ENCODE data around the gene IFNG-AS1. TPM values are rescaled to one million over a fixed set of nuclear protein-coding genes. Genes with fewer than 3 reads are reported as not detected.

Gene IFNG-AS1
- polyA plus RNA-seq, 1 donor from 2014 or later, result not detected

DNA sequence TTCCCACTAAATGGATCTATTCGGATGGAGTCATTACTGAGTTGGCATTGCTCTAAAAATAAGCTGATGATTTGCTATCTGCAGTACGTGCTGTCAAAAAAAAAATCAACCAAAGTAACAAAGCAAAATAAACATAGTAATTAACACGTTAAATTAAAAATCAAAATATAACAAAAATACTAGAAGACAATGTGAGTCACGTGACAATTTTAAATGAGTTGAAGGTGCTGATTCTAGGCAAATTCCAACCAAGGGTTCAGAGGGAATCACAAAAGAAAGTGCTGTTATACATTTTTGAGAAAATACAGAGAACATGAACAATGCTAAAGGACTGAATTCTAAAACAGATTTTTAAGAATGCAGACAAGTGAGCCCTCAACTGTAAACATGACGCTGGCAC lies 45.2 kb upstream of the IFNG-AS1 start:
- TF ChIP-seq TAF1 (IDR thresholded peaks at IDR 0.05; ENCODE audit: low read depth) (no peak), MXI1 (conservative IDR thresholded peaks at IDR 0.05; ENCODE audit: poor library complexity, severe bottlenecking) (no peak), POLR2AphosphoS5 (IDR thresholded peaks at IDR 0.05) (no peak), EP300 (conservative IDR thresholded peaks at IDR 0.05; ENCODE audit: poor library complexity, severe bottlenecking) (no peak), RAD21 (conservative IDR thresholded peaks at IDR 0.05) (no peak), SMC3 (conservative IDR thresholded peaks at IDR 0.05; ENCODE audit: poor library complexity) (no peak)
- TF ChIP-seq, protein P1, sequence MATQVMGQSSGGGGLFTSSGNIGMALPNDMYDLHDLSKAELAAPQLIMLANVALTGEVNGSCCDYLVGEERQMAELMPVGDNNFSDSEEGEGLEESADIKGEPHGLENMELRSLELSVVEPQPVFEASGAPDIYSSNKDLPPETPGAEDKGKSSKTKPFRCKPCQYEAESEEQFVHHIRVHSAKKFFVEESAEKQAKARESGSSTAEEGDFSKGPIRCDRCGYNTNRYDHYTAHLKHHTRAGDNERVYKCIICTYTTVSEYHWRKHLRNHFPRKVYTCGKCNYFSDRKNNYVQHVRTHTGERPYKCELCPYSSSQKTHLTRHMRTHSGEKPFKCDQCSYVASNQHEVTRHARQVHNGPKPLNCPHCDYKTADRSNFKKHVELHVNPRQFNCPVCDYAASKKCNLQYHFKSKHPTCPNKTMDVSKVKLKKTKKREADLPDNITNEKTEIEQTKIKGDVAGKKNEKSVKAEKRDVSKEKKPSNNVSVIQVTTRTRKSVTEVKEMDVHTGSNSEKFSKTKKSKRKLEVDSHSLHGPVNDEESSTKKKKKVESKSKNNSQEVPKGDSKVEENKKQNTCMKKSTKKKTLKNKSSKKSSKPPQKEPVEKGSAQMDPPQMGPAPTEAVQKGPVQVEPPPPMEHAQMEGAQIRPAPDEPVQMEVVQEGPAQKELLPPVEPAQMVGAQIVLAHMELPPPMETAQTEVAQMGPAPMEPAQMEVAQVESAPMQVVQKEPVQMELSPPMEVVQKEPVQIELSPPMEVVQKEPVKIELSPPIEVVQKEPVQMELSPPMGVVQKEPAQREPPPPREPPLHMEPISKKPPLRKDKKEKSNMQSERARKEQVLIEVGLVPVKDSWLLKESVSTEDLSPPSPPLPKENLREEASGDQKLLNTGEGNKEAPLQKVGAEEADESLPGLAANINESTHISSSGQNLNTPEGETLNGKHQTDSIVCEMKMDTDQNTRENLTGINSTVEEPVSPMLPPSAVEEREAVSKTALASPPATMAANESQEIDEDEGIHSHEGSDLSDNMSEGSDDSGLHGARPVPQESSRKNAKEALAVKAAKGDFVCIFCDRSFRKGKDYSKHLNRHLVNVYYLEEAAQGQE (IDR thresholded peaks at IDR 0.05; ENCODE audit: borderline replicate concordance), result no peak
- TF ChIP-seq, protein P2, sequence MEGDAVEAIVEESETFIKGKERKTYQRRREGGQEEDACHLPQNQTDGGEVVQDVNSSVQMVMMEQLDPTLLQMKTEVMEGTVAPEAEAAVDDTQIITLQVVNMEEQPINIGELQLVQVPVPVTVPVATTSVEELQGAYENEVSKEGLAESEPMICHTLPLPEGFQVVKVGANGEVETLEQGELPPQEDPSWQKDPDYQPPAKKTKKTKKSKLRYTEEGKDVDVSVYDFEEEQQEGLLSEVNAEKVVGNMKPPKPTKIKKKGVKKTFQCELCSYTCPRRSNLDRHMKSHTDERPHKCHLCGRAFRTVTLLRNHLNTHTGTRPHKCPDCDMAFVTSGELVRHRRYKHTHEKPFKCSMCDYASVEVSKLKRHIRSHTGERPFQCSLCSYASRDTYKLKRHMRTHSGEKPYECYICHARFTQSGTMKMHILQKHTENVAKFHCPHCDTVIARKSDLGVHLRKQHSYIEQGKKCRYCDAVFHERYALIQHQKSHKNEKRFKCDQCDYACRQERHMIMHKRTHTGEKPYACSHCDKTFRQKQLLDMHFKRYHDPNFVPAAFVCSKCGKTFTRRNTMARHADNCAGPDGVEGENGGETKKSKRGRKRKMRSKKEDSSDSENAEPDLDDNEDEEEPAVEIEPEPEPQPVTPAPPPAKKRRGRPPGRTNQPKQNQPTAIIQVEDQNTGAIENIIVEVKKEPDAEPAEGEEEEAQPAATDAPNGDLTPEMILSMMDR (IDR thresholded peaks at IDR 0.05; ENCODE audit: poor library complexity, severe bottlenecking), result no peak
- H3K79me2 ChIP-seq (replicated peaks; ENCODE audit: insufficient read depth, low read length), result no peaks in the 10 kb centered on the region
- no peaks in the 10 kb centered on the region for H4K20me1 ChIP-seq (ENCODE audit: insufficient read depth)
- no peaks in the 10 kb centered on the region for H3F3A ChIP-seq (ENCODE audit: insufficient read depth, low read length, poor library complexity, severe bottlenecking)
- no peaks in the 10 kb centered on the region for H3K27me3 ChIP-seq (ENCODE audit: insufficient read depth, low read depth, low read length)
- H3K9ac ChIP-seq (ENCODE audit: low read length), result no peak overlapping the region
- no peak overlapping the region for H3K27ac ChIP-seq (ENCODE audit: low read length)
- H3K4me2 ChIP-seq (ENCODE audit: low read length), result no peak overlapping the region
- no peaks in the 10 kb centered on the region for H3K9me2 ChIP-seq (ENCODE audit: insufficient read depth, low read length)
- H3K9me3 ChIP-seq (ENCODE audit: low read length), result no peaks in the 10 kb centered on the region
- H3K36me3 ChIP-seq (ENCODE audit: insufficient read depth, low read length), result no peaks in the 10 kb centered on the region
- no peak overlapping the region for H2AFZ ChIP-seq (ENCODE audit: low read depth, low read length)
- H3K4me3 ChIP-seq (ENCODE audit: low read length), result no peak overlapping the region

DNA sequence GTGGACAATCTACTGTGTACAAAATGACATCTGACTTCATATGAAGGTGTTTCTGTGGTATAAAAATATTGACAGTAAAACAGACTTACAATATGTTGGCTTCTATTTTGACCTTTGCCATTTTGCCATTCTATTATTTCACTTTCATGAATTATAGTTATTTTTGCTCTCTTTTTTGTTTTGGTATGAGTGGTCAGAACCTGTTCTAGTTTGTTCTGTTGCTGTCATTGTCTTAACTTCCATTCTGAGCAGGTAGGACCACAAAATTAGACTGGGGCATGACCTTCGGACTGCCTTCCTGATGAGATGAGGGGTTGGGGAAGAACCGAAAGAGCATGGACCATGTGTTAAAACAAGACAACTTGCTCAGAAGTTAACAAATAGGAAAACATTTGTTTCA lies 36.5 kb upstream of the IFNG-AS1 start:
- no peak overlapping the region for H2AFZ ChIP-seq (ENCODE audit: low read depth, low read length)
- H3K4me2 ChIP-seq (ENCODE audit: low read length), result no peak overlapping the region
- no peaks in the 10 kb centered on the region for H3K27me3 ChIP-seq (ENCODE audit: insufficient read depth, low read depth, low read length)
- no peak overlapping the region for H3K27ac ChIP-seq (ENCODE audit: low read length)
- no peaks in the 10 kb centered on the region for H3K36me3 ChIP-seq (ENCODE audit: insufficient read depth, low read length)
- no peak overlapping the region for H3K9ac ChIP-seq (ENCODE audit: low read length)
- H3K79me2 ChIP-seq (replicated peaks; ENCODE audit: insufficient read depth, low read length), result no peaks in the 10 kb centered on the region
- H3K9me3 ChIP-seq (ENCODE audit: low read length), result no peaks in the 10 kb centered on the region
- no peak overlapping the region for H3K4me3 ChIP-seq (ENCODE audit: low read length)
- no peaks in the 10 kb centered on the region for H3K9me2 ChIP-seq (ENCODE audit: insufficient read depth, low read length)
- TF ChIP-seq RAD21 (conservative IDR thresholded peaks at IDR 0.05) (no peak), EZH2 (IDR thresholded peaks at IDR 0.05; ENCODE audit: borderline replicate concordance, insufficient read depth, low read length, poor library complexity, severe bottlenecking) (no peak), POLR2AphosphoS5 (IDR thresholded peaks at IDR 0.05) (no peak), MXI1 (conservative IDR thresholded peaks at IDR 0.05; ENCODE audit: poor library complexity, severe bottlenecking) (no peak), SMC3 (conservative IDR thresholded peaks at IDR 0.05; ENCODE audit: poor library complexity) (no peak), TAF1 (IDR thresholded peaks at IDR 0.05; ENCODE audit: low read depth) (no peak), EP300 (conservative IDR thresholded peaks at IDR 0.05; ENCODE audit: poor library complexity, severe bottlenecking) (no peak)
- TF ChIP-seq, protein P1 (IDR thresholded peaks at IDR 0.05; ENCODE audit: borderline replicate concordance), result no peak
- TF ChIP-seq, protein P2 (IDR thresholded peaks at IDR 0.05; ENCODE audit: poor library complexity, severe bottlenecking), result no peak
- no peaks in the 10 kb centered on the region for H3F3A ChIP-seq (ENCODE audit: insufficient read depth, low read length, poor library complexity, severe bottlenecking)
- H4K20me1 ChIP-seq (ENCODE audit: insufficient read depth), result no peaks in the 10 kb centered on the region
